K562 (cell line): ENCODE data around the gene HYCC2. TPM values are rescaled to one million over a fixed set of nuclear protein-coding genes. Genes with fewer than 3 reads are reported as not detected.

Source experiments
- ATAC-seq: fragments of 200-7000 bp; cut with Tn5 transposase; 3 replicates; pipeline ENCODE4 v1.9.1; 2020; ENCODE audit warnings: moderate library complexity
- BruUV-seq: library from RNA; stranded (reverse); fragments of 400-500 nt; replicated peaks from 2 replicates; lab custom pipeline; 2021; lab: Mats Ljungman, UMichigan
- CTCF ChIA-PET: fragments of 300-600 bp; formaldehyde crosslinking; extraction: SDS; loops from one replicate; lab custom pipeline; 2021; ENCODE audit warnings: low intra/inter-chr PET ratio; lab: Yijun Ruan, JAX
- POLR2A ChIA-PET: fragments of 300-600, 350-650 bp; sonication (Branson Sonifier 250); formaldehyde crosslinking; extraction: SDS; loops from one replicate; lab custom pipeline; 2021; ENCODE audit warnings: antibody characterized with exemption, inconsistent platforms; lab: Yijun Ruan, JAX
- DNase-seq, 4 experiments: peaks; one replicate each; pipeline versions ENCODE4 v3.0.0 to v3.0.0-alpha.2; 2011 to 2018; ENCODE audit warnings: low spot score in 3 of 4, mixed read lengths in 3 of 4; ENCODE audit errors: extremely low read depth in 1 of 4
- FAIRE-seq: peaks from 2 replicates; lab custom pipeline; 2011; peaks lifted over from hg19 to GRCh38; lab: Jason Lieb, UNC
- H2AFZ ChIP-seq: 2 replicates; pipeline ENCODE4 v1.6.0; 2011; ENCODE audit warnings: low read depth, low read length, control low read depth, inconsistent platforms
- H3K27ac ChIP-seq: fragments of 200-600 bp; 3 replicates; pipeline ENCODE4 v1.8.0; 2011; ENCODE audit warnings: low read depth, mild to moderate bottlenecking, control low read depth, inconsistent platforms, low read length, moderate library complexity, mixed read lengths; ENCODE audit errors: extremely low read depth
- H3K27me3 ChIP-seq, 2 experiments: fragments of 300-600 bp in 1 of 2; 2 replicates in 1 of 2; 3 replicates in 1 of 2; pipeline versions ENCODE4 v1.6.0 to v1.8.0; 2011; ENCODE audit warnings: inconsistent platforms in 2 of 2, low read length in 2 of 2, mild to moderate bottlenecking in 1 of 2, mixed read lengths in 1 of 2, moderate library complexity in 1 of 2; ENCODE audit not compliant: control insufficient read depth in 2 of 2, insufficient read depth in 2 of 2
- H3K36me3 ChIP-seq: fragments of 300-600 bp; 3 replicates; pipeline ENCODE4 v1.8.0; 2011; ENCODE audit warnings: mild to moderate bottlenecking, low read length, inconsistent platforms; ENCODE audit not compliant: control insufficient read depth, insufficient read depth
- H3K4me1 ChIP-seq, 2 experiments: fragments of 200-600 bp in 1 of 2; replicated peaks in 1 of 2; 2 replicates in 1 of 2; 3 replicates in 1 of 2; pipeline versions ENCODE4 v1.5.1 to v1.8.0; 2011; ENCODE audit warnings: inconsistent platforms in 2 of 2, low read length in 2 of 2, mild to moderate bottlenecking in 1 of 2, mixed read lengths in 1 of 2, moderate library complexity in 1 of 2; ENCODE audit not compliant: control insufficient read depth in 2 of 2, insufficient read depth in 2 of 2
- H3K4me2 ChIP-seq: 2 replicates; pipeline ENCODE4 v1.6.1; 2011; ENCODE audit warnings: low read length, control low read depth, inconsistent platforms, mixed read lengths; ENCODE audit not compliant: insufficient read depth
- H3K4me3 ChIP-seq: fragments of 200-600 bp; sonication (generic), shearing (Covaris generic); 2 replicates; pipeline ENCODE4 v1.5.1; 2016; ENCODE audit warnings: control low read depth, inconsistent platforms
- H3K79me2 ChIP-seq: fragments of 200-600 bp; 3 replicates; pipeline ENCODE4 v1.8.0; 2011; ENCODE audit warnings: low read length, inconsistent platforms; ENCODE audit not compliant: control insufficient read depth, insufficient read depth
- H3K9ac ChIP-seq, 2 experiments: 2 replicates each; pipeline versions ENCODE4 v1.6.0 to v1.6.1; 2011; ENCODE audit warnings: low read depth in 2 of 2, low read length in 2 of 2, control low read depth in 1 of 2, inconsistent platforms in 1 of 2, mild to moderate bottlenecking in 1 of 2, mixed read lengths in 1 of 2; ENCODE audit not compliant: insufficient read depth in 1 of 2
- H3K9me1 ChIP-seq: one replicate; pipeline ENCODE4 v1.6.0; 2011; ENCODE audit warnings: inconsistent platforms, mild to moderate bottlenecking, low read length, moderate library complexity; ENCODE audit not compliant: control insufficient read depth, insufficient read depth
- H3K9me3 ChIP-seq: replicated peaks from 2 replicates; pipeline ENCODE4 v1.5.1; 2011; ENCODE audit warnings: low read depth, low read length, inconsistent platforms; ENCODE audit not compliant: control insufficient read depth, insufficient read depth
- H4K20me1 ChIP-seq: replicated peaks from 2 replicates; pipeline ENCODE4 v1.6.1; 2011; ENCODE audit warnings: low read length, inconsistent platforms, mixed read lengths; ENCODE audit not compliant: control insufficient read depth, insufficient read depth
- CHD1 ChIP-seq: fragments of 200-600 bp; sonication (generic); IDR thresholded peaks from one replicate; pipeline ENCODE4 v1.6.1; 2012; ENCODE audit warnings: mild to moderate bottlenecking, moderate library complexity, low read length, inconsistent platforms
- ESRRB ChIP-seq: fragments of 250-450 bp; sonication (Bioruptor Pico); IDR thresholded peaks from 2 replicates; pipeline ENCODE4 v1.5.0; 2020; ENCODE audit warnings: mild to moderate bottlenecking, moderate library complexity, borderline replicate concordance
- ETS2 ChIP-seq: IDR thresholded peaks from 2 replicates; pipeline ENCODE4 v1.6.1; 2016; ENCODE audit warnings: borderline replicate concordance, missing genetic modification characterization, mild to moderate bottlenecking, moderate library complexity, missing compliant biosample characterization; ENCODE audit not compliant: poor library complexity, severe bottlenecking
- KAT2B ChIP-seq: IDR thresholded peaks from one replicate; pipeline ENCODE4 v1.6.1; 2012; ENCODE audit warnings: low read depth, mild to moderate bottlenecking, control low read depth, inconsistent platforms, low read length, moderate library complexity
- MAFK ChIP-seq: IDR thresholded peaks from 2 replicates; pipeline ENCODE4 v1.6.1; 2011; ENCODE audit warnings: low read length, improper control_type of control experiment
- POLR2AphosphoS2 ChIP-seq: IDR thresholded peaks from 2 replicates; pipeline ENCODE4 v1.6.1; 2012; ENCODE audit warnings: low read length, improper control_type of control experiment
- SRSF7 ChIP-seq: fragments of 200-400 bp; formaldehyde crosslinking; optimal IDR thresholded peaks from 2 replicates; pipeline ENCODE3; 2017; ENCODE audit warnings: mild to moderate bottlenecking, low read depth, low read length
- ZC3H8 ChIP-seq: fragments of 450-650 bp; IDR thresholded peaks from 2 replicates; pipeline ENCODE4 v1.6.1; 2017
- ZNF121 ChIP-seq: sonication (generic); formaldehyde crosslinking; conservative IDR thresholded peaks from 2 replicates; pipeline ENCODE4 v1.8.0; 2022; ENCODE audit warnings: missing genetic modification reagents
- ZNF263 ChIP-seq: sonication (generic); formaldehyde crosslinking; IDR thresholded peaks from 2 replicates; pipeline ENCODE4 v1.8.0; 2022; ENCODE audit warnings: mild to moderate bottlenecking, missing genetic modification reagents, borderline replicate concordance
- WGBS: fragments of 100-300 bp; shearing (Covaris generic); methylation state at CpG from one replicate; pipeline ENCODE4 v1.1.6; 2016; ENCODE audit warnings: low coverage, mixed read lengths; ENCODE audit not compliant: insufficient coverage; ENCODE audit errors: missing lambda C conversion rate; 5-methylcytosine and 5-hydroxymethylcytosine counted together
- in situ Hi-C: fragments of 300-500 bp; cut with MboI; formaldehyde crosslinking; loops from 4 replicates; pipeline ENCODE4 v1.15.0; 2018; ENCODE audit warnings: inconsistent platforms, mixed read lengths
- intact Hi-C: fragments of 100-400 bp; cut with micrococcal nuclease; formaldehyde crosslinking; loops from 2 replicates; pipeline ENCODE4 v1.14.2; 2022
- polyA plus RNA-seq, 8 experiments: library from polyadenylated mRNA; depleted of rRNA in 4 of 8; stranded (reverse) in 5 of 8; unstranded in 3 of 8; fragments of >200 nt; fragmentation: Nextera tagmentation in 2 of 8; fragmentation: Illumina TruSeq in 1 of 8; extraction: Ambion mirVana in 2 of 8; extraction: Trizol in 1 of 8; gene quantifications; 2 replicates each; pipeline versions ENCODE4 v1.2.1 to v1.2.3, GENCODE V29; 2011 to 2014; ENCODE audit warnings: inconsistent platforms in 1 of 8, missing spikeins in 1 of 8
- total RNA-seq, 7 experiments: library from RNA; depleted of rRNA in 6 of 7; stranded (reverse); fragments of >200 nt in 6 of 7; fragmentation: Illumina TruSeq in 2 of 7; extraction: Trizol in 2 of 7; gene quantifications; 2 replicates each; pipeline versions ENCODE4 v1.2.1 to v1.2.3, GENCODE V29; 2011 to 2021; ENCODE audit warnings: low replicate concordance in 1 of 7
- TF ChIP-seq, protein P1 (sequence below): sonication (generic); formaldehyde crosslinking; IDR thresholded peaks from 2 replicates; pipeline ENCODE4 v1.8.1; 2023; ENCODE audit warnings: mild to moderate bottlenecking, missing genetic modification reagents

Gene HYCC2
- total and polyA plus RNA-seq, 9 of the 15 experiments (the other 6 are each of a cell fraction or from before 2014, with no cell fraction given) = 5.4 to 20.0 (median 9.8) TPM

DNA sequence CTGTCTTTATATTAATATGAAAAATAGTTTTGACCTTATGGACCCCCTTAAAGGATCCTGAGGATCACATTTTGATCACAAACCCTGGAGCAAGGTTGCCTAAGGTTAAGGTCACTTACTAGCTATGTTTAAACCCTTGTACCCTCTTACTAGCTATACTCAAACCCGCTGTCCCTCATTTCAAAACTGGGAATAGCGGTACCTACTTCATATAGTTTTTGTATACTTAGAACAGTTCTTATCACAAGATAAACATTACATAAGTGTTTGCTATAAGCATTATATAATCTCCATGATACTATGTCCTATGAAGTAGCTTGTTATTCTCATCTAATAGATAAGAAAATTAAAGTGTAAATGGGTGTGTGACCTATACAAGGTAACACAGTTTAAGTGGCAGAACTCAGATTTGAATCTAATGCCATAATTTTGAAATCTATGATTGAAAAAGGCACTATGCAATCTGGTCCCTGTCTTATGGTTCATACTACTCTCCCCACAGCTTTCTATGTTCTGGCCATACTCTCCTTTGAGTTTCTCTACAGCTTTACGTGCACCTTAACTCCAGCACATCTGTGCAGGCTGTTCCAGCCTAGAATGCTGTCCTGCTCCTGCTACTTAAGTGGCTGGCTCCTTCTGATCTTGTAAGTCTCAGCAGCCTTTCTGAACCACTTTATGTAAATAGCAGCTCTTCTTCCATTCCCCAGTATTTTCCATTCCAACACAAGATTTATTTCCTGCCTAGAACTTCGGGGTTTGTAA lies 30.4 kb downstream of the HYCC2 start:
- DNase-seq (no peak), FAIRE-seq (no peak), ATAC-seq (no peak)
- peaks cover 31% of the 10 kb centered on the region; the same call in 1 of the 3 replicates for H3K36me3 ChIP-seq
- H3K9ac ChIP-seq = no peak overlapping the region
- ChIA-PET CTCF (no interaction called here), POLR2A (interaction anchor here (0.6 to 1.3 kb wide), 2 partner anchors 12 to 21 kb away, joined by 3 read pairs; no protein-coding TSS in a partner anchor)
- in situ Hi-C loops (no loop called here), intact Hi-C loops (no loop called here)
- WGBS = 78% methylated on average over 4 of the region's 4 CpGs
- H3K9me3 ChIP-seq = no peaks in the 10 kb centered on the region
- no peaks in the 10 kb centered on the region for H4K20me1 ChIP-seq
- BruUV-seq = no TSS peak
- no peaks in the 10 kb centered on the region for H3K9me1 ChIP-seq
- H3K4me2 ChIP-seq = no peak overlapping the region
- no peak overlapping the region for H3K27ac ChIP-seq
- no peak overlapping the region for H3K4me3 ChIP-seq
- H3K79me2 ChIP-seq = peaks cover 43% of the 10 kb centered on the region
- no peak for TF ChIP-seq ETS2 (tag)
- no peak for TF ChIP-seq ZNF263
- TF ChIP-seq ZC3H8 = no peak
- TF ChIP-seq POLR2AphosphoS2 = no peak
- no peak for TF ChIP-seq KAT2B
- TF ChIP-seq, protein P1, sequence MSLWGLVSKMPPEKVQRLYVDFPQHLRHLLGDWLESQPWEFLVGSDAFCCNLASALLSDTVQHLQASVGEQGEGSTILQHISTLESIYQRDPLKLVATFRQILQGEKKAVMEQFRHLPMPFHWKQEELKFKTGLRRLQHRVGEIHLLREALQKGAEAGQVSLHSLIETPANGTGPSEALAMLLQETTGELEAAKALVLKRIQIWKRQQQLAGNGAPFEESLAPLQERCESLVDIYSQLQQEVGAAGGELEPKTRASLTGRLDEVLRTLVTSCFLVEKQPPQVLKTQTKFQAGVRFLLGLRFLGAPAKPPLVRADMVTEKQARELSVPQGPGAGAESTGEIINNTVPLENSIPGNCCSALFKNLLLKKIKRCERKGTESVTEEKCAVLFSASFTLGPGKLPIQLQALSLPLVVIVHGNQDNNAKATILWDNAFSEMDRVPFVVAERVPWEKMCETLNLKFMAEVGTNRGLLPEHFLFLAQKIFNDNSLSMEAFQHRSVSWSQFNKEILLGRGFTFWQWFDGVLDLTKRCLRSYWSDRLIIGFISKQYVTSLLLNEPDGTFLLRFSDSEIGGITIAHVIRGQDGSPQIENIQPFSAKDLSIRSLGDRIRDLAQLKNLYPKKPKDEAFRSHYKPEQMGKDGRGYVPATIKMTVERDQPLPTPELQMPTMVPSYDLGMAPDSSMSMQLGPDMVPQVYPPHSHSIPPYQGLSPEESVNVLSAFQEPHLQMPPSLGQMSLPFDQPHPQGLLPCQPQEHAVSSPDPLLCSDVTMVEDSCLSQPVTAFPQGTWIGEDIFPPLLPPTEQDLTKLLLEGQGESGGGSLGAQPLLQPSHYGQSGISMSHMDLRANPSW = no peak
- no peak for TF ChIP-seq ZNF121 (CRISPR knock-in tag)
- no peak for TF ChIP-seq SRSF7
- no peak for TF ChIP-seq ESRRB (CRISPR knock-in tag)
- TF ChIP-seq MAFK = no peak
- no peak for TF ChIP-seq CHD1
- H2AFZ ChIP-seq = no peak overlapping the region
- no peaks in the 10 kb centered on the region for H3K4me1 ChIP-seq
- no peaks in the 10 kb centered on the region for H3K27me3 ChIP-seq
